ENCODE results near the gene COX5B. TPM values are rescaled to one million over a fixed set of nuclear protein-coding genes. Genes with fewer than 3 reads are reported as not detected.
"Not testable (repeated sequence)": the region's sequence is repeated elsewhere in the genome, so short reads cannot be mapped to it uniquely, and the experiment has no call there.

COX5B gene
- total and polyA plus RNA-seq, 10 of the 15 experiments (the other 5 are each of a cell fraction or from before 2014, with no cell fraction given) = 69.5 to 518 (median 363) TPM

GRCh38 chr2:97678298-97678697 lies 32.4 kb downstream of the COX5B start:
- CTCF ChIA-PET = interaction anchor here (2.2 kb wide), 1 partner anchor 87 kb away, joined by 7 read pairs; no protein-coding TSS in a partner anchor
- POLR2A ChIA-PET = interaction anchor here (1.0 kb wide), 1 partner anchor 33 kb away, joined by 3 read pairs; the partner anchor contains the start of gene COX5B
- H3K79me2 ChIP-seq (ENCODE audit: control insufficient read depth, insufficient read depth, low read length) = no peaks in the 10 kb centered on the region
- H3K9ac ChIP-seq (ENCODE audit: control insufficient read depth, insufficient read depth, low read length) = no peak overlapping the region
- H3K27me3 ChIP-seq (replicated peaks in 1 of 2; ENCODE audit: control insufficient read depth in 2 of 2, insufficient read depth in 2 of 2, low read length in 1 of 2) = no peaks in the 10 kb centered on the region
- no peak overlapping the region for H3K4me2 ChIP-seq (ENCODE audit: control insufficient read depth, insufficient read depth)
- whole genome bisulfite sequencing (ENCODE audit: insufficient coverage, insufficient replicate concordance, low lambda C conversion rate, missing lambda C conversion rate) = 100% methylated on average over 1 of the region's 1 CpG
- H3K9me3 ChIP-seq (replicated peaks; ENCODE audit: control insufficient read depth, insufficient read depth, low read length) = no peaks in the 10 kb centered on the region; the same call in 2 of the 3 replicates
- no TSS peak for BruUV-seq (replicated peaks)
- DNase-seq (ENCODE audit: low read depth, low spot score) = no peak
- no peak overlapping the region for H3K27ac ChIP-seq (ENCODE audit: control insufficient read depth, insufficient read depth)
- SMC1A ChIA-PET (ENCODE audit: uncharacterized antibody, unreplicated experiment) = no interaction called here
- no peaks in the 10 kb centered on the region for H4K20me1 ChIP-seq (ENCODE audit: control insufficient read depth, insufficient read depth)
- H2AFZ ChIP-seq (ENCODE audit: control insufficient read depth, low read depth, low read length) = no peak overlapping the region
- no peak for TF ChIP-seq RFX5 (IDR thresholded peaks at IDR 0.05; ENCODE audit: low read depth, low read length)
- FAIRE-seq = peak; percentile 44
- in situ Hi-C loops (cut with MboI) (no loop called here), intact Hi-C loops (cut with micrococcal nuclease; ENCODE audit: unreplicated experiment) (no loop called here)
- ATAC-seq = no peak
- no peaks in the 10 kb centered on the region for H3K36me3 ChIP-seq (ENCODE audit: control insufficient read depth in 2 of 2, insufficient read depth in 2 of 2, low read length in 1 of 2)
- H3K4me1 ChIP-seq (ENCODE audit: control insufficient read depth, insufficient read depth, low read length) = peaks cover 7% of the 10 kb centered on the region
- RAD21 ChIA-PET (ENCODE audit: unreplicated experiment) = interaction anchor here (0.8 kb wide), 1 partner anchor 88 kb away, joined by 3 read pairs; the partner anchor contains the start of gene ANKRD36B
- H3K4me3 ChIP-seq = no peak overlapping the region

DNA sequence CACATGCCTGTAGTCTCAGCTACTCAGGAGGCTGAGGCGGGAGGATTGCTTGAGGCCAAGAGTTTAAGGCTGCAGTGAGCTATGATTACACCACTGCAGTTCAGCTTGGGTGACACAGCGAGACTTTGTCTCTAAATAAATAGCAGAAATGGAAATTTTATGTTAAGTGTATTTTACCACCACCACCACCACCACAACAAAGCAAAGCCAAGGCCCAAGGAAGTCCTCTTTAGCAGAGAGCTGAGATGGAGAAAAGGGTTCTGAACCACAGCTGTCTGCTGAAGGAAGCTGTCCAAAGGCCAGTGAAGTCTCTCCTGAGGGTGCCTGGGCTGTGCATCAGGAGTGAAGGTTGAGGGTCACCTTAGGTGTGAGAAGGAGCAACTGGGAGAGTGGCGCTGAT lies 41.4 kb downstream of the COX5B start:
- peak; percentile 56 for TF ChIP-seq RUNX3 (IDR thresholded peaks at IDR 0.05; ENCODE audit: low read length)
- H2AFZ ChIP-seq (ENCODE audit: control insufficient read depth, low read depth, low read length); intact Hi-C loops (cut with micrococcal nuclease; ENCODE audit: unreplicated experiment); DNase-seq (ENCODE audit: low read depth, low spot score); H3K27me3 ChIP-seq (replicated peaks in 1 of 2; ENCODE audit: control insufficient read depth in 2 of 2, insufficient read depth in 2 of 2, low read length in 1 of 2); FAIRE-seq; BruUV-seq (replicated peaks); H3K4me1 ChIP-seq (ENCODE audit: control insufficient read depth, insufficient read depth, low read length); H3K79me2 ChIP-seq (ENCODE audit: control insufficient read depth, insufficient read depth, low read length); H3K27ac ChIP-seq (ENCODE audit: control insufficient read depth, insufficient read depth); H3K4me2 ChIP-seq (ENCODE audit: control insufficient read depth, insufficient read depth); in situ Hi-C loops (cut with MboI); H4K20me1 ChIP-seq (ENCODE audit: control insufficient read depth, insufficient read depth); H3K36me3 ChIP-seq (ENCODE audit: control insufficient read depth in 2 of 2, insufficient read depth in 2 of 2, low read length in 1 of 2); H3K9ac ChIP-seq (ENCODE audit: control insufficient read depth, insufficient read depth, low read length); H3K9me3 ChIP-seq (replicated peaks; ENCODE audit: control insufficient read depth, insufficient read depth, low read length); H3K4me3 ChIP-seq: not testable (repeated sequence)
- peak; percentile 10; the same call in 1 of the 3 replicates for ATAC-seq
- CTCF ChIA-PET = interaction anchor here (1.9 to 2.9 kb wide), 3 partner anchors 11 to 22 kb away, joined by 5 to 18 read pairs (median 13); partner anchors contain the start of gene ACTR1B
- POLR2A ChIA-PET = interaction anchor here (1.1 to 2.9 kb wide), 3 partner anchors 11 to 24 kb away, joined by 3 to 16 read pairs (median 12); partner anchors contain the start of gene ACTR1B
- SMC1A ChIA-PET (ENCODE audit: uncharacterized antibody, unreplicated experiment) = interaction anchor here (1.4 to 2.2 kb wide), 2 partner anchors 14 to 23 kb away, joined by 5 to 8 read pairs; partner anchors contain the start of gene ACTR1B
- WGBS (ENCODE audit: insufficient coverage, insufficient replicate concordance, low lambda C conversion rate, missing lambda C conversion rate) = 61% methylated on average over 2 of the region's 3 CpGs
- RAD21 ChIA-PET (ENCODE audit: unreplicated experiment) = interaction anchor here (1.0 to 1.6 kb wide), 3 partner anchors 11 to 41 kb away, joined by 3 to 4 read pairs (median 3); partner anchors contain the start of gene COX5B
